DMS53 (cell line): ENCODE data around the gene GALNT16.
A peak's percentile ranks its signal among the peaks of the same experiment; 100 is the strongest.

Source experiments
- DNase-seq: peaks from one replicate; lab custom pipeline; 2025; lab: John Stamatoyannopoulos, UW

GALNT16 gene

GRCh38 chr14:69317102-69317755 lies 57.3 kb downstream of the GALNT16 start:
- DNase-seq = peak; percentile 42

DNA sequence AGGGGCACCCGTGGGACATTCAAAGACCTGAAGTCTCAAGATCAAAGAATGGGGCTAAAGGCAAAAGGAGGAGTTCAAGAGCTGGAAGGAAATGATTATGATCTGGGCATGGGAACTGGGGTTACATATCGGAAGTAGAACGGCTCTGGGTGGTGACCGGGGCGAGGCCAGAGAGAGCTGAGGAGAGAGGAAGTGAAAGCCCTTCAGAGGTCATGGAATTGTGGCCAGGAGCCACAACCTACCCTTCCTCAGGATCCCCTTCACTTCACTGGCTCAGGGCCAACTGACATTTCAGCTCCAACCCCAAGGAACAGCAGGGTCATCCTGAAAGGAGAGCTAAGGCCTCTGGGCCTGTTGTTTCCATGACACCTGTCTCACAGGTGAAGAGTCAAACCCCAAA lies 57.8 kb downstream of the GALNT16 start:
- DNase-seq = no peak

GRCh38 chr14:69318241-69318640 lies 58.3 kb downstream of the GALNT16 start:
- DNase-seq = peak; percentile 21

- no peak for DNase-seq
These were observed 59.0 kb downstream of the GALNT16 start for GRCh38 chr14:69318901-69319475.

GRCh38 chr14:69319911-69320310 lies 60.0 kb downstream of the GALNT16 start:
- DNase-seq = no peak

DNA sequence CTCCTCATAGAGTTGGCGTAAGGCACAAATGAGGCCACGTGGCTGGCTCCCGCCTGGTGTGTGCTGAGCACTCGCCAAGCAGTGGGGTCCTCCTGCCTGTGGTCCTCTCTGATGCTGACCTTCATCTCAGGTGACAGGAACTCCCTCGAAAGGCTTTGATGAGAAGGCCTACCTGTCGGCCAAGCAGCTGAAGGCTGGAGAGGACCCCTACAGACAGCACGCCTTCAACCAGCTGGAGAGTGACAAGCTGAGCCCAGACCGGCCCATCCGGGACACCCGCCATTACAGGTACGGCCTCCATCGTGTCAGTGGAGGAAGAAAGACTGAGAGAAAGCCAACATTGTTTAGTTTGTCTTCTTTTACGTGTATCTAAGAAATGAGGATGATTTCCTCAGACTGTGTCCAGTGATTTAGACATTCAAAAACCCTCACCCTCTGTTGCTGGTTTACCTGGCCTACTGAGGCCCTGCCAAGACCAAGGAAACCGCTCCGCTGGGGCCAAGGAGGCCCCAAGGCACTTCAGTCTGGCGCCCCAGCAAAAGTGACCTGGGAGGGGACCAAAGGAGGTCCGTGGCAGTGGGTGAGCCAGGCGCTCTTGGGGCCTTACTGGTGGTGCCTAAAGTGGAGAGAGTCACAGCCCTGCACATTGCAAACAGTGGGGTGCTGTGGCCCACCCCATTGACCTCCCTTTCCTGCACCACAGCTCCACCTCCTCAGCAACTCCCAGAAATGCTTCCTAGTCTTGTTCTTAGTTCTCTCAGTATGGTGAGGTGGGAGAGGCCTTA lies 60.8 kb downstream of the GALNT16 start:
- DNase-seq = no peak

- DNase-seq = no peak
These were observed 61.8 kb downstream of the GALNT16 start for GRCh38 chr14:69321601-69322330.

DNA sequence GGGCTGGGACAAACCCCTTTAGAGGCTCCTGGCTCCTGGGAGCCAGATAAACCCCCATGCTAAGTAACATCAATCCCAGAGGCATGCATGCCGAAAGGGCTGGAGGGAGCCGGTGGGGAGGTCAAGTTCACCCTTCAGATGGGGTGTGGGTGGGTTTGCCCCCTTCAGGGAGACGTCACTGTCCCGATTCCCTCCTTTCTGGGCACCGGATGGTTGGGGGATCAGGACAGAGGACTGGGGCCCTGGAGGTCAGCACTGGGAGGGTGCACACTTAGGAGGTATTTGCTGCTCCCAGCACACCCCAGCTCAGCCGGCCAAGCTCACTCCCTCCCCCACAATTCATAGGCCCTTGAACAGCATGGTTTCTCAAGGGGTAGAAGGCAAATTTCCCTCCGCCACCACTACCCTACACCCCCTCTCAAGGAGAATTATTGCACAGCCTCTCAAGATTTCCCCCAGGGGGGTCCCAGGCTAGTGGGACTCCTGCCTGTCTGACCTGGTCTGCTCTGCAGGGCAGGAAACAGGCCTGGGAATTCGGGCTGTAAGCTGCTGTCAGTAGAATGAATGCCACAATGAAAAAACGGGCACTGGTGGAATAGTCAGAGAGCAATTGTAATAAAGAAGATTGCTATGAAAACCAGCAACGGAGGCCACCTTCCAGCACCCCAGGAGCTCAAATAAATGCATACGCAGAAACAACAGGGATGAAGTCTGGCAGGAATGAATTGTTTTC lies 63.5 kb downstream of the GALNT16 start:
- no peak for DNase-seq

DNA sequence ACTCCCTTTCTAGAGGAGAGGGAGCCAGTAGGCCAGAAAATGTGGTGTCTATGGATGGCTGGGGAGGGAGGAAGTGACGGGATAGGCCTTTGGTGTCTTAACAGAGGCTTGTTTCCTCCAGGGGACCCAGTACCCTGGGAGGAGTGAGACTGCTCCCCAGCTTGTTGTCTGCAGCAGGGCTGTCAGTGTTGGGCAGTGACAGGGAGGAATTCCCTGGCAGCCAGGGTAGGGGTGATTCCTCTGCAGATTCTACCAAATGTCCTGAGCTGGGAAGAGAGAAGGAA lies 64.0 kb downstream of the GALNT16 start:
- DNase-seq = no peak

GRCh38 chr14:69324341-69324931 lies 64.5 kb downstream of the GALNT16 start:
- DNase-seq = no peak

GRCh38 chr14:69325086-69325485 lies 65.1 kb downstream of the GALNT16 start:
- no peak for DNase-seq

- DNase-seq = peak; percentile 20
These were observed 65.8 kb downstream of the GALNT16 start for GRCh38 chr14:69325646-69326265.

- no peak for DNase-seq
These were observed 66.7 kb downstream of the GALNT16 start for GRCh38 chr14:69326611-69327010.

- DNase-seq = no peak
These were observed 67.5 kb downstream of the GALNT16 start for GRCh38 chr14:69327507-69327906.

GRCh38 chr14:69328317-69328716 lies 68.4 kb downstream of the GALNT16 start:
- DNase-seq = no peak

- DNase-seq = no peak
These were observed 68.8 kb downstream of the GALNT16 start for GRCh38 chr14:69328765-69329164.

- no peak for DNase-seq
These were observed 71.2 kb downstream of the GALNT16 start for GRCh38 chr14:69331206-69331605.

DNA sequence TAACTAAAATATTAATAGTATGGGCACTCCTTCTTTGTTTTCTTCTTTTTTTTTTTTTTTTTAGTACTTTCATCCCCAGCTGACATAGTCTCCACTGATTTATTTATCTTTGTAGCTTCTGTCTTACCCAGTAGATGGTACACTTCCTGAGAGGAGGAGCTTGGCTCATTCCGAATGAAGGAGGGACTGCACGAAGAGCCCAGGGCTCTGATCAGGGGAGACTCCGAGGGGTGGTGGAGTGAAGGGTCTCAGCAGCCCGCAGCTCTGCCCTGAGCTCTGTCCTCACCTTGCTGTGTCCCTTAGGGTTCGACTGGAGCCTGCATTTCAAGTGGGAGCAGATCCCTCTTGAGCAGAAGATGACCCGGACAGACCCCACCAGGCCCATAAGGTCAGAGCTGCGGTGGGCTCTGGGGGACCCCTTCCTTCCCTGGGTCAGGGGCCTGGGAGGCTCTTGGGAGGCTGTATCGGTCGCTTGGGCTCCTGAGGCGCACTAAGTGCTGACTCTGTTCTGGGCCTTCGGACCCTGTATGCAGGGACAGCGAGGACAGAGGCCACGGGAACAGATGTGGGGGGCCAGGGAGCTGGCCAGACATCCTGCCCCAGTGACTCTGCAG lies 72.9 kb downstream of the GALNT16 start:
- no peak for DNase-seq

DNA sequence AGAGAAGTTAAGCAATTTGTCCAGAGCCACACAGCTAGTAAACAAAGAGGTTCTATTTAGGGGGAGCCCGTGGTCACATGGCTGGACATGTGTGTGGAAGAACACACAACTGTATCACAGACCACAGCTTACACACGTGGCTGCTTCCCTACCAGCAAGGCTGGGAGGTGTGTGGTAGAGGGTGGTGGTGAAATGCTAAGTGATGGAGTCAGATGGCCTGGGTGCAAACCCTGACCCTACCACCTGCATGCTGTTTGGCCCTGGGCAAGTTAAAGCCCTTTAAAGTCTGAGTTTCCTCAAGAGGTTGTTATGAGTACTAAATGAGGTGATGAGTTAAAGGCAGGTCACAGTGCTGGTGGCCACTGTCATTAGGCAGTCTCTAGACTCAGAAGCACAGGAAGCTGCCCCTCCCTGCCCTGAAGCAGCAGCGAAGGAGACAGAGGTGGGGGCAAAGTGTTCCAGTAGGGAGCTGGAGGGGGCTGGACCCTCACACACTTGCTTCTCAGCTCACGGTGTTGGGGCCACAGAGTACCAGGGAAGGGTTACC lies 73.9 kb downstream of the GALNT16 start:
- DNase-seq = no peak

DNA sequence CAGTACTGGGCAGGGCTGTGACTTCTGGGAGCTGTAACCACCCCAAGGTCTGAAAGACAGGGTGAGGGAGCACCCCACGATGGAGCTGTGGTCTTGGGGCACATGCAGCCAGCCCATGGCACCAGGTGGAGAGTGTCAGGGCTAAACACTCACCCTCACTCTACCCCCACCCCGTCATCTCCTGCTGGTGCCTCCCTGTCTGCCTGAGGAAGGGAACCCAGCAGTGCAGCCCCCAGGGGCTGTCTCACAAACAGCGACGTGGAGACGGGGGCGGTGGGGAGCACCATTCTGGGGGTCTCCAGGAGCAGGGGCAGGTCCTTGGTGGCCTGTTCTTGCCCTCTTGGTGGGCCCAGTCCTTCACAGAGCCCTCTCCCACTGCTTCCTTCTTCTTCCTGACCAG lies 74.6 kb downstream of the GALNT16 start:
- DNase-seq = no peak

GRCh38 chr14:69335371-69335771 lies 75.4 kb downstream of the GALNT16 start:
- DNase-seq = no peak
